ENCODE measurements around the gene DNAAF8.

The DNAAF8 gene

DNA sequence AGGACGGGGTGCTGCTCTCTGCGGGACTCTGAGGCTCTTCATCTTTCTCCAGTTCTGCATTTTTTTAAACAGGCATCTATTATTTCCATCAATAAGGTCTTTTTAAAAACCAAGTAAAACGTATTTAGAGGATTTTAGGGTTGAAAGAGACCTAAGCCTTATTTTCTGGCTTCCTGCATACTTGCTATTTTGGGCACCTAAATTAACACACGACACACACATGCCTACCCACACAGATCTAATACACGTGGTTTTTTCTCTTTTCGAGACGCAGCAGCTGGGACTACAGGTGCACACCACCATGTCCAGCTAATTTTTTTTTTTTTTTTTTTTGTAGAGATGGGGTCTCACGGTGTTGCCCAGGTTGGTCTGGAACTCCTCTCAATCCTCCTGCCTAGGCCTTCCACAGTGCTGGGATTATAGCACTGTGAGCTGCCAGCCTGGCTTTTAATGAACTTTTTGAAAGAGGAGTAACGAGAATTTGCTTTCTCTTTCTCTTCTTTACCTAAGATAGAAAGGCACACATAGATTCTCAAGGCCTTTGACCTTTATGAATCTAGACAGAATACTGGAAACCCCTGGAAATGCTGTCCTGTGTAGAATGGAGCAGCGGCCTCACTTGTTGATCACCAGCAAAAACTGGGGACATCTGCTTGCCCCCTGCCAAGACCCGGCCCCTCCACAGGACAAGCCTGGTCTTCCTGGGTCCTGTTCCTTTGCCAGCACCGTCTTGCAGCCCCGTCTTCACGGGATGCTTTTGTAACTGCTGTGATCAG is 13.8 kb downstream of the DNAAF8 start:
- no peak for DNase-seq (ENCODE audit: insufficient read length)
- no peak for FAIRE-seq
- TF ChIP-seq POLR2AphosphoS5 (IDR thresholded peaks at IDR 0.05; ENCODE audit: low read depth, low read length) (no peak), POLR2A (IDR thresholded peaks at IDR 0.05; ENCODE audit: low read depth, low read length) (no peak), TAF1 (IDR thresholded peaks at IDR 0.05; ENCODE audit: borderline replicate concordance, low read depth, low read length) (no peak)

DNA sequence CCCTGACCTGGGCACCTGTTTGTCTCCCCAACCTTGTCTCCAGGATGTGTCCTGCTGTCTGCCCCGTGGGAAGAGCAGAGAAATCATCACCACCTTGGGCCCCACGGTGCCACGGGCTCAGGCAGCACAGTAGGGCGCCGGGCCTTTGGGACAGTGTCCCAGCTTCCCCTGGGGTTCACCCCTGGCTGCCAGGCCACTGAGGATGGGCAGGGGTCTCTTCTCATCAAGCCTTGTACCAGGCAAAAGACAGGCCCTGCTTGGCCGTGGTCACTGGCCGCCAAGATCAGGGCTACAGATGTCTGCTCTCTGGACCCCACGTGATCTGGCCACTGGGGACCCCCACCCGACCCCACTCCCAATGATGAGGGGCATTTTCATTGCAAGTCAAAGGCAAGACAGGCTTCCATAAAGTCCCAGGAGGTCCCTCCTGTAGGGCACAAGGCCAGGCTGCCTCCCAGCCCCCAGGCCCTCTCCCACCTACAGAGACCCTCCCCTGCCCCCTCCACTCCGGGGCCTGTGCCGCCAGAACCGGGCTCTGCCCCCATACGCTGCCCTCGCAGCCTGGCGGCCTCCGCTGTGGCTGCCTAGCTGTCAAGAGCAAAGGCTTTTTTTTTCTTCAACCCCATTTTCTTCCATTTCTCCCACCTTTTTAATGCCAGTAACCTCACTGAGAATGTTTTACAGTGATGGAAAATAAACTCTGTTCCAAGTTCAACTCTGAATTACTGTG is 14.5 kb downstream of the DNAAF8 start:
- DNase-seq (ENCODE audit: insufficient read length) (no peak), FAIRE-seq (no peak)
- TF ChIP-seq POLR2A (IDR thresholded peaks at IDR 0.05; ENCODE audit: low read depth, low read length) (no peak), TAF1 (IDR thresholded peaks at IDR 0.05; ENCODE audit: borderline replicate concordance, low read depth, low read length) (no peak), POLR2AphosphoS5 (IDR thresholded peaks at IDR 0.05; ENCODE audit: low read depth, low read length) (no peak)

DNA sequence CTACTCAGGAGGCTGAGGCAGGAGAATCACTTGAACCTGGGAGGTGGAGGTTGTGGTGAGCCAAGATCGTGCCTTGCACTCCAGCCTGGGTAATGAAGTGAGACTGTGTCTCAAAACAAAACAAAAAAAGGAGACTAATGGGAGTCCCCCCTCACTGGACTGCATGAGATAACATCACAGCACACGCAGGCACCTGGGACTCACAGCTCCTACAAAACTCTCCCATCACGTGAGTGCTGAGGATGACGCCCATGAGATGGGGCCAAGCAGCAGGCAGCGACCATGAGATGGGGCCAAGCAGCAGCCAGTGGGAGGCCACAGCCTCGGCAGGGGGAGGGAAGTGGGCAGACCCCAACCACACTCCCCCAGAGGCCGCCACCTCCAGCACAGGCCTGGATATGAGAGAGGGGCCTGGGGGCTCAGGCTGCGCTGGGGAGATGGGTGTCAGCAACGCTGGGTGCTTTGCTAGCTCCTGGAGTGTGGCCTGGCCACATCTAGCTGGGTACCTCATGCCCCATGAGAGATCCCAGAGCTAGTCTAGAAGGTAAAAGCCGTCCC is 15.4 kb downstream of the DNAAF8 start:
- no peak for TF ChIP-seq POLR2A (IDR thresholded peaks at IDR 0.05; ENCODE audit: low read depth, low read length)
- TF ChIP-seq TAF1 (IDR thresholded peaks at IDR 0.05; ENCODE audit: borderline replicate concordance, low read depth, low read length): no peak
- no peak for TF ChIP-seq POLR2AphosphoS5 (IDR thresholded peaks at IDR 0.05; ENCODE audit: low read depth, low read length)

DNA sequence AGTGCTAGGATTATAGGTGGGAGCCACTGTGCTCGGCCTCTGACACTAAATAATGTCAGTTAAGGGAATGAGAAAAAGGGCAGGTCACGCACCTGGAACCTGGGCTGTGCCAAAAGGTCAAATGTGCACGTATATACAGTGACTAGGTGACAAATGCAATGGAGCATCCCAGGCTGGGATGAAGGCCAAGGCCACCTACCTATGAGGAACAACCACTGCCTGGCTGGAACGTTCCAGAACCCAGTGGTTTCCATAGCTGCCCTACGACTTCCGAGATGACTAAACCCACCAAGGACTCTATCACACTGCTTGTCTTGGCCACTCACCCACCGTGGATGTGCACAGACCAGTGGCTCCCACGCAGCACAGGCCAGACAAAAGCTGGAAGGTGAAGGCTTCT is 16.6 kb downstream of the DNAAF8 start:
- DNase-seq (ENCODE audit: insufficient read length) (no peak), FAIRE-seq (no peak)
- TF ChIP-seq POLR2AphosphoS5 (IDR thresholded peaks at IDR 0.05; ENCODE audit: low read depth, low read length) (no peak), POLR2A (IDR thresholded peaks at IDR 0.05; ENCODE audit: low read depth, low read length) (no peak), TAF1 (IDR thresholded peaks at IDR 0.05; ENCODE audit: borderline replicate concordance, low read depth, low read length) (no peak)

More for the DNA sequence above, 15.4 kb downstream of the DNAAF8 start:
- DNase-seq (ENCODE audit: insufficient read length) (no peak), FAIRE-seq (no peak)

DNA sequence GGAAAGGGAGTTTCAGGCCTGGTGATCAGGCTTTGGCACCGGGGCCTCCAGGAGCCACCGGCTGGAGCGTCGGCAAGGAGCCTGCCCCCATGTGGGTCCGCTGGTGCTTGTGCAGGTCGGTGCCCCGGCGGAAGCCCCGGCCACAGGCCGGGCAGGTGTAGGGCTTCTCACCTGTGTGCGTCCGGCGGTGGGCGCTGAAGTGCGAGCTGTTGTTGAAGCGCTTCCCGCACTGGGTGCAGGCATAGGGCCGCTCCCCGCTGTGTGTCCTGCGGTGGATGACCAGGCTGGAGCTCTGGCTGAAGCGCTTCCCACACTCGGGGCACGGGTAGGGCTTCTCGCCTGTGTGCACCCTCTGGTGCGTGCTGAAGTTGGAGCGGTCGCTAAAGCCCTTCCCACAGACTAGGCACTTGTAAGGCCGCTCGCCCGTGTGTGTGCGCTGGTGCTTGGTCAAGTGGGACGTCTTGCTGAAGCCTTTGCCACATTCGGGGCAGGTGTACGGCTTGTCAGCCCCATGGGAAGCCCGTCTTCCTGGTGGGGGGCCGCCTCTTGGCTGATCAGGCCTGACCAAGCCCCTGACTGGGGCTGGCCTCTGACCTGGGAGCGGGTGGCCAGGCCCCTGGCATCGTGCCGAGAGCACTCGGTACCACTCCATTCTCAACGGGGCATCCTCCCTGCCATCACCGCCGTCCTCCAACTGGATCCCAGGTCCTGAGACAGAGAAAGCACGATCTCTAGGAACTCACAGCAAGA is 18.2 kb downstream of the DNAAF8 start:
- TF ChIP-seq POLR2A (IDR thresholded peaks at IDR 0.05; ENCODE audit: low read depth, low read length) (no peak), POLR2AphosphoS5 (IDR thresholded peaks at IDR 0.05; ENCODE audit: low read depth, low read length) (no peak), TAF1 (IDR thresholded peaks at IDR 0.05; ENCODE audit: borderline replicate concordance, low read depth, low read length) (no peak)
- DNase-seq (ENCODE audit: insufficient read length) (no peak), FAIRE-seq (no peak)

DNA sequence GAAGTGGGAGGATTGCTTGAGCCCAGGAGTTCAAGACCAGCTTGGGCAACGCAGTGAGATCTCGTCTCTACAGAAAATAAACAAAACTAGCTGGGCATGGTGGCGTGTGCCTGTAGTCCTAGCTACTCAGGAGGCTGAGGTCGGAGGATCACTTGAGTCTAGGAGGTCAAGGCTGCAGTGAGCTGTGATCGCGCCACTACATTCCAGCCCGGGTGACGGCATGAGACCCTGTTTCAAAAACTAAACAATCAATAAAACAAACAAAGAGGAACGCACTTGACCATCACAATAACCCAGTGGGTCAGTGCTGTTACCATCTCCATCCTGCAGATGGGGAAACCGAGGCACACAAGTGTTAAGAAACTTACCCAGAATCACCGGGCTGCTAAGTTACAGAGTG is 18.9 kb downstream of the DNAAF8 start:
- DNase-seq (ENCODE audit: insufficient read length): no peak
- no peak for TF ChIP-seq POLR2A (IDR thresholded peaks at IDR 0.05; ENCODE audit: low read depth, low read length)
- no peak for TF ChIP-seq POLR2AphosphoS5 (IDR thresholded peaks at IDR 0.05; ENCODE audit: low read depth, low read length)
- TF ChIP-seq TAF1 (IDR thresholded peaks at IDR 0.05; ENCODE audit: borderline replicate concordance, low read depth, low read length): no peak
- FAIRE-seq: no peak

DNA sequence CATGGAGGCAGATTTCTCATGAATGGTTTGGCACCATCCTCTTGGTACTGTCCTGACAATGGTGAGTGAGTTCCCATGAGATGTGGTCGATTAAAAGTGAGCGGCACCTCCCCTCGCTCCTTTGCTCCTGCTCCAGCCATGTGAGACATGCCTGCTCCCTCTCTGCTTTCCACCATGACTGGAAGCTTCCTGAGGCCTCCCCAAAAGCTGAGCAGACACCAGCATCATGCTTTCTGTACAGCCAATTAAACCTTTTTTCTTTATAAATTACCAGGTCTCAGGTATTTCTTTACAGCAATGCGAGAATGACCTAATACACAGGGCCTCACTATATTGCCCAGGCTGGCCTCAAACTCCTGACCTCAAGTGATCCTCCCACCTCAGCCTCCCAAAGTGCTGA is 20.5 kb downstream of the DNAAF8 start:
- no peak for TF ChIP-seq POLR2AphosphoS5 (IDR thresholded peaks at IDR 0.05; ENCODE audit: low read depth, low read length)
- TF ChIP-seq POLR2A (IDR thresholded peaks at IDR 0.05; ENCODE audit: low read depth, low read length): no peak
- TF ChIP-seq TAF1 (IDR thresholded peaks at IDR 0.05; ENCODE audit: borderline replicate concordance, low read depth, low read length): no peak
- no peak for DNase-seq (ENCODE audit: insufficient read length)
- FAIRE-seq: no peak

DNA sequence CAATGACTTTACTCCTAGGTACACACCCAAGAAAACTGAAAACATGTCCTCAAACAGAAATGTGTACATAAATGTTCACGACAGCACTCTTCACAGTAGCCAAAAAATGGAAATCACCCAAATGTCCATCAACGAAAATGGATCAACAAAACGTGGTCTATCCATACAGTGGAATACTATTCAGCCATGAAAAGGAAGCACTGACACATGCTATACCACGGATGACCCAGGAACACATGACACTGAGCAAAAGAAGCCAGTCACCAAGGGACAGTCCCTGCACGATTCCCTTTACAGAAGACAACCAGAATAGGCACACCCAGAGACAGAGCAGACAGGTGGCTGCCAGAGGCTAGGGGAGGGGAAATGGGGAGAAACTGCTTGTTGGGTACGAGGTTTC is 21.4 kb downstream of the DNAAF8 start:
- DNase-seq (ENCODE audit: insufficient read length): no peak
- FAIRE-seq: no peak
- TF ChIP-seq TAF1 (IDR thresholded peaks at IDR 0.05; ENCODE audit: borderline replicate concordance, low read depth, low read length): no peak
- no peak for TF ChIP-seq POLR2AphosphoS5 (IDR thresholded peaks at IDR 0.05; ENCODE audit: low read depth, low read length)
- TF ChIP-seq POLR2A (IDR thresholded peaks at IDR 0.05; ENCODE audit: low read depth, low read length): no peak

DNA sequence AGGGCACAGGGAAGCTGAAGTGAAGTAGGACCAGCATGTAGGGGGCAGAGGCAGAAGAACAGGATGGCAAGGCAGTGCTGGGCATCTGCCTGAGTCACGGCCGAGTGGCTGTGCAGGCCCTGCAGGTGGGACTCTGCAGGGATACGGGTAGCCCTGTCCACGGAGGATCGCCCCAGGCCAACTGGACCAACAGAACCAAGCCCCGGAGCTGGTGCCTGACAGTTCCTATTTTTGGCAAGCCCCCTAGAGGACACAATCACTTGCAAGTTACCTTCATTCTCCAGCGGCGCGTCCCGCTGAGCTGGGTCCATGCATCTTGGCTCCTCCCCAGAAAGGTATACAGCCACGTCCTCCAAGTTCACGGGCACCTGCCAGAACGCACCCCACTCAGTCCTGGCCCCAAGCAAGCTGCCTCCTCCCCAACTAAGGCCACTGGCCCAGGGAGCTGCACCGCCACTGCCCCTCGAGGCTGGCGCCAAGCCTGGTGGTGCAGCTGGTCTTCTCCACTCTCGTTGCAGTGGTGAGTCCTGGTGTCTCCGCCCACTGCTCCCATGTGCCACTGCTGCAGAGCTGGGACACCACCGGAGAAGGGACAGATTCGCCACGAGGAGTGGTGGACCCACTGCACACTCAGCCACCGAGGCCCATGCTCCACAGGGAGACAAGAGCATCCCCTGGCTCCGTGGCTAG is 26.0 kb downstream of the DNAAF8 start:
- DNase-seq (ENCODE audit: insufficient read length): no peak
- FAIRE-seq: no peak

DNA sequence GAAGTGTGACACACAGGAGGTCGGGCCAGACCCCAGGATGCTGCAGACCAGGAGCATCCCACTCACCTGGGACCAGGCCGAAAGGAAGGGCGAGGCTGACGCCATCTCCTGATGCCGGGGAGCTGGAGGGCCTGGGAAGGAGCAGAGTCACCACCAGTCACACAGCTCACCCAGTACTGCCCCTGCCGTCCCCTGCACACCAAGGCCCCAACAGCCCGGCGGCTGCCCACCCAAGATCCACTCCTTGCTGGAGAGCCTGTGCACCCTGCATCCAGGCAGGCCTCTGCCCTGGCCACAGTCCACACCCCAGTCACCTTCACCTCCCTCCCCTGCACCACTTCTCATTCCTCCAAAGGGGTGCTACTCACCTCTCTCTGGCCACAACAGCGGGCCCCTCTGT is 27.9 kb downstream of the DNAAF8 start:
- no peak for FAIRE-seq
- TF ChIP-seq POLR2AphosphoS5 (IDR thresholded peaks at IDR 0.05; ENCODE audit: low read depth, low read length) (no peak), TAF1 (IDR thresholded peaks at IDR 0.05; ENCODE audit: borderline replicate concordance, low read depth, low read length) (no peak), POLR2A (IDR thresholded peaks at IDR 0.05; ENCODE audit: low read depth, low read length) (no peak)
- DNase-seq (ENCODE audit: insufficient read length): no peak

More for the DNA sequence above, 26.0 kb downstream of the DNAAF8 start:
- TF ChIP-seq POLR2A (IDR thresholded peaks at IDR 0.05; ENCODE audit: low read depth, low read length): no peak
- no peak for TF ChIP-seq POLR2AphosphoS5 (IDR thresholded peaks at IDR 0.05; ENCODE audit: low read depth, low read length)
- TF ChIP-seq TAF1 (IDR thresholded peaks at IDR 0.05; ENCODE audit: borderline replicate concordance, low read depth, low read length): no peak
